Cardiac fibroblast (primary cell): ENCODE results near the gene MCF2L.

Source experiments
- DNase-seq, 2 donors: peaks; one replicate each; pipeline versions ENCODE4 v3.0.0 to v3.0.0-alpha.2; 2010; ENCODE audit warnings: low read depth in 2 of 2
- H3K4me3 ChIP-seq, 2 donors: replicated peaks in 1 of 2; 1 replicate in 1 of 2; 2 replicates in 1 of 2; pipeline ENCODE4 v1.5.1; 2011; ENCODE audit warnings: low read depth in 2 of 2, low read length in 2 of 2, mild to moderate bottlenecking in 2 of 2, moderate library complexity in 1 of 2
- TF ChIP-seq, protein P1 (sequence below): IDR thresholded peaks from one replicate; pipeline ENCODE4 v1.5.1; 2011; ENCODE audit warnings: low read depth, mild to moderate bottlenecking, low read length, inconsistent platforms

MCF2L gene

DNA sequence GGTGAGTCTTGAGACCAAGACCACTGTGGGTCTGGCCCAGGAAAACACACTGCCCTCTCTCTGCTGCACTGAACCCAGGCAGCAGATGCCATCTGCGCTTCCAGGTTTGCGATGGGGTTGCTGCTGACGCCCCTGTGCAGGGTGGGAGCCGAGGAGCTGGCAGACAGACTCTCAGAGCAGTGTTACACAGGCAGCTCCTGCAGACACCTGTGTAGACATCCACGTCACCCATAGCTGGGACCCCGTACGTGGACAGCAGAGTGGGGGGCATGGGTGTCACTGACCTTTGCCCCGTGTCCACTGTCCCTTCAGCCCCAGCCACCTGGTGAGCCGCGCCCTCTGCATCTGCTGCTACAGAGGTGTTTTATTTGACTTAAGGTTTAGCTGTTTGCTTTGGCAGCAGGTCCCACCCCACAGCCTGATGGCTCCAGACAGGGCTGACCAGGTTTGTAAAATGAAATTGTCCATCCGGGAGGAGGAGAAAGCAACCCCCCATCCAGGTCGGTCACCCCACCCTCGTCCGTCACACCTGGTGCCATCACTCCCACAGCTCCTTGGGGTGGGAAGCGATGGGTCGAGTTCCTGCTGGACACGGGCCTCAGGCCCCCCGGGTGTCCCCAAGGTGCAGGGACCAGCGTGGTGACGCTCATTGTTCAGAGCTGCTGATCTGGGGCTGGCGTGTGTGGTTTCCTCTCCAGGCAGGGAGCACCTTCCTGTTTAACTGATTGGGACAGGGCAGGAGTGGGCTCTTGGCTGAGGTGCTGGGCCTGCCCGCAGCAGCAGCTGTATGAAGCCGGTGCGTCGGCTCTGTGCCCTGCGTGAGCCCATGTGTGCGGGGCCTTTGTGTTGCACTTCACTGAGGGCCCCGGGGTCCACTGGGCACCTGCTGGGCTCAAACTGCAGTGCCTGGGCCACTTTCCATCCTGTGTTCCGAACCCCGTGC is 28.4 kb downstream of the MCF2L start:
- DNase-seq = no peak
- no peak overlapping the region for H3K4me3 ChIP-seq
- TF ChIP-seq, protein P1, sequence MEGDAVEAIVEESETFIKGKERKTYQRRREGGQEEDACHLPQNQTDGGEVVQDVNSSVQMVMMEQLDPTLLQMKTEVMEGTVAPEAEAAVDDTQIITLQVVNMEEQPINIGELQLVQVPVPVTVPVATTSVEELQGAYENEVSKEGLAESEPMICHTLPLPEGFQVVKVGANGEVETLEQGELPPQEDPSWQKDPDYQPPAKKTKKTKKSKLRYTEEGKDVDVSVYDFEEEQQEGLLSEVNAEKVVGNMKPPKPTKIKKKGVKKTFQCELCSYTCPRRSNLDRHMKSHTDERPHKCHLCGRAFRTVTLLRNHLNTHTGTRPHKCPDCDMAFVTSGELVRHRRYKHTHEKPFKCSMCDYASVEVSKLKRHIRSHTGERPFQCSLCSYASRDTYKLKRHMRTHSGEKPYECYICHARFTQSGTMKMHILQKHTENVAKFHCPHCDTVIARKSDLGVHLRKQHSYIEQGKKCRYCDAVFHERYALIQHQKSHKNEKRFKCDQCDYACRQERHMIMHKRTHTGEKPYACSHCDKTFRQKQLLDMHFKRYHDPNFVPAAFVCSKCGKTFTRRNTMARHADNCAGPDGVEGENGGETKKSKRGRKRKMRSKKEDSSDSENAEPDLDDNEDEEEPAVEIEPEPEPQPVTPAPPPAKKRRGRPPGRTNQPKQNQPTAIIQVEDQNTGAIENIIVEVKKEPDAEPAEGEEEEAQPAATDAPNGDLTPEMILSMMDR = no peak

DNA sequence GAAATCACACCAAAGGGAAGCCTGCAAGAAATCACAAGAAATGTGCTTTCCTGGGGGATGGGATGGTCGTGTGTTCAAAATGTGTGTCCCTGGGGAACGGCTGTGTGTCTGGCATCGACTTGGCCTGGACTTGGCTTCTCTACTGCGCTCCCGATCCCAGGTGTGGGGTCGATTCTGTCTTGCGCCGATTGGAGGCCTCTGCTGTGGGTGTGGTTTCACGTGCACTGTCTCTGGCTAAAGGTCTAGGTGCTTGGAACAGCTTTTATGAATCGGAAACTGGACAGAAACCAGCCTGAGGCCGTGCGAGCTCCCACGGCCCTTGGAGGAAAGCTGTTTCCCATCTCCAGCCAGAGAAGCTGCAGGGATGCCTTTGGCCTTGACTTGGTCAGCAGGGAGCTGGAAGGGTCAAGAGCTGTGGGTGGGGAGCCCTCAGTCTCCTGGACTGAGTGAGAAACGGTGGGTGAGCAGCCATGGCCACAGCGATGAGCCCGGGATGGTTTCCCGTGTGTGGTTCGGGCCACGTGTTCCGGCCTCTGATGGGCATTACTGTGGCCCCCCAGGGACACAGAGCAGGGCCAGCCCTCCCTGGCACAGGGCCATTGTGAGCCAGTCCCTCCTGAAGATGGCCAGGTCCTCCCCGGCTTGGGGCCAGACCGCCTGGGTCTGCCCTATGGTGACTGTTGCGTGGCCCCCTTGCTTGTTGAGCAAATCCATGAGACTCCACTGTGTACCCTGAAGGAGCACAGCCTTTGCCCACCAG is 29.7 kb downstream of the MCF2L start:
- TF ChIP-seq, protein P1 = no peak
- no peak overlapping the region for H3K4me3 ChIP-seq
- no peak for DNase-seq

DNA sequence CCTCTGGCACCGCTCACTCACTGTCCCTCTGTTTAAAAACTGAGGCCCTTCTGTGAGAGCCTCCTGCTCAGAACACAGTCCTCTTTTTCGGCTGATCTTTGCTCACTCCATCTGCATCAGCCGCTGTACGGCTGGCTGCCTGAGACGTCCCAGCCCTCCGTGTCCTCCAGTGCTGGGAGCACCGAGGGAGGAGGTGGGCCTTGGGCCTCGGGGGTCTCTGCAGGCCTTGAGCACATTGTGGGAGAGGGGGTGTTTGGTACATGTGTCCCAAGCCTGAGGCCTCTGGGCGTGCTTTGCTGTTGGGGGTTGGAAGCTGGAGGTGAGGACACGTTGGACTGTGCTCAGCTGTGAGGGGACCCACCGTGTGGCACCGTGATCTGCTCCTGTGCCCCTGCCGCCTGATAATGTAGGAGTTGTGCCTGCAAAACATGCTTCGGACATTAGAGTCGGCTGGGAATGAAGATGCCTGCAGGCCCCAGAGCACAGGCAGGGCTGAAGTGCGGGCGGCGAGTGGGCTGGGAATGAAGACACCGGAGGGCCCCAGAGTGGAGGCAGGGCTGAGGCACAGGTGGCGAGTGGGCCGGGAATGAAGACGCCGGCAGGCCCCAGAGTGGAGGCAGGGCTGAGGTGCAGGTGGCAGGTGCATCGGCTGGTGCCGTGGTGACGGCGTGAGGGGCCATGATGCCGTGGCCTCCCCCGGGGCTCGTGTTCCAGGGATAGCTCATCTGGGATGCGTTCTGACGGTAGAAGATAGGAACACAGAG is 30.6 kb downstream of the MCF2L start:
- no peak overlapping the region for H3K4me3 ChIP-seq
- TF ChIP-seq, protein P1 = no peak
- no peak for DNase-seq

DNA sequence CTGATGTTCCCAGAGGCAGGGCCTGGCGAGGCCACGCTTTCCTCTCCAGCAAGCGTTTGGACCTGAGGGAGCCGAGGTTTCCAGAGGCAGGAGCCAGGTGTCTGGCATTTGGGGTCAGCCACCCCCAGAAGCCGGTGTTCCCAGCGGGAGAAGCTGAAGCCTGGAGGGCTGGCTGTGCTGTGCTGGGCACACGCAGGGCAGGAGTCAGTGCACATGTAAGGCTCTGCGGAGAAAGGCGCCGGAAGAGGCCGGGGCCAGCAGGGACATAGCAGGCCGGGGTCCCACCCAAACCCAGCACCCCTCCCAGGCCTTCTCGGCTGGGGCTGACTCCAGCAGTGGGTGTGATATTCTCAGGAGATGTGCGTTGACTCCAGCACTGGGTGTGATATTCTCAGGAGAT is 31.6 kb downstream of the MCF2L start:
- DNase-seq = no peak
- TF ChIP-seq, protein P1 = no peak
- no peak overlapping the region for H3K4me3 ChIP-seq

DNA sequence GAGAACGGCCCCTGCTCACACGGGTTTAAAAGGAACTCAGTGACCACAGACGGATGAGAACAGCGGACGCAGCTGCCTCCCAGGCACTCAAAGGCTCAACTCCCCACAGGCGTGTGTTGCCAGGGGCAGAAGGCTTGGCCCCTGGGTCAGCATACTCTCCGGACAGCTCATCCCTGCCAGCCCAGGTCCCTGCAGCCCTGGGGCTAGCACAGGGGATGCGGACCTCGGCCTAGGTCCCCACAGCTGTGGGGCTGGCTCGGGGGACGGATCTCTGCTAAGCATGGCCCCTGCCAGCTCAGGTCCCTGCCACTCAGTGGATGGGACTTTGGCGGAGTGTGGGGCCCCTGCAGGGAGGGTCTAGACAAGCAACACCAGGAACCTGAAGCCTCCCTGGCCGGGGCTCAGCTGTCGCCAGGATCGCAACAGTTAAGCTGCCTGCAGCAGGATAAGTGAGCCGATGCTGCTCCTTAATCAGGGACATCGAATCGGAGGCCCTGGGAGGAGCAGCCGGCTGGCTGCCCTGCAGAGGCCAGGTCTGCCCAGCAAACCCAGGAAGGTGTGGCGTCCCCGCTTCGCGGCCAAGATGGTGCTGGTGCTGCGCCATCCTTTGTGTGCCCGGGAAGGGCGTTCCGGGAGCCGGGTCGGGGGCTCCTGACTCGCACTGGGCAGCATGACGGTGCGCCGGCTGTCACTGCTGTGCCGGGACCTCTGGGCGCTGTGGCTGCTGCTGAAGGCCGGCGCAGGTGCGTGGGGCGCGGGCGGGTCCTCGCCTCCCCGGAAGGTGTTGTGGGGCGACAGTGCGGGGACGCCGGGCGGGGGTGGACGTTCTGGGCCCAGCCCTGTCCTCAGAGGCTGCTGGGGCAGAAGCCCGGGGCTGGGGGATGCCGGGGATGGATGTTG is 32.5 kb downstream of the MCF2L start:
- H3K4me3 ChIP-seq = no peak overlapping the region
- TF ChIP-seq, protein P1 = no peak
- DNase-seq = peak in 1 of 2 donors; percentile 17
